AG04450 (cell line): ENCODE data around the gene FAM162B. TPM values are rescaled to one million over a fixed set of nuclear protein-coding genes. Genes with fewer than 3 reads are reported as not detected.

ENCODE experiments used
- CTCF ChIA-PET: fragments of 300-600, 350-600 bp; formaldehyde crosslinking; extraction: SDS; loops from one replicate; lab custom pipeline; 2022; ENCODE audit warnings: antibody characterized with exemption, inconsistent platforms; lab: Charles Lee
- POLR2A ChIA-PET: fragments of 350-600 bp; formaldehyde crosslinking; extraction: SDS; loops from one replicate; lab custom pipeline; 2021; ENCODE audit warnings: antibody characterized with exemption, inconsistent platforms; lab: Yijun Ruan, JAX
- DNase-seq: peaks from one replicate; pipeline ENCODE4 v3.0.0-alpha.2; 2011; ENCODE audit warnings: low read depth, low spot score
- H3K27ac ChIP-seq: one replicate; pipeline ENCODE4 v1.5.1; 2012; ENCODE audit warnings: low read depth, low read length, control low read depth
- H3K27me3 ChIP-seq: one replicate; pipeline ENCODE4 v1.6.0; 2012; ENCODE audit warnings: low read length; ENCODE audit not compliant: control insufficient read depth, insufficient read depth
- H3K4me3 ChIP-seq: 2 replicates; pipeline ENCODE4 v1.5.1; 2011; ENCODE audit warnings: mild to moderate bottlenecking, low read depth, low read length, control low read depth
- H3K9me3 ChIP-seq: 2 replicates; pipeline ENCODE4 v1.5.1; 2012; ENCODE audit warnings: low read length; ENCODE audit not compliant: control insufficient read depth, insufficient read depth
- CTCF ChIP-seq: IDR thresholded peaks from 2 replicates; pipeline ENCODE4 v1.5.1; 2011; ENCODE audit warnings: low read depth, low read length, control low read depth, inconsistent platforms
- polyA plus RNA-seq: library from polyadenylated mRNA; depleted of rRNA; stranded (reverse); fragments of >200 nt; gene quantifications from 2 replicates; pipeline ENCODE4 v1.2.3, GENCODE V29; 2011

FAM162B gene
- polyA plus RNA-seq, 1 experiment, result 10.9 TPM

DNA sequence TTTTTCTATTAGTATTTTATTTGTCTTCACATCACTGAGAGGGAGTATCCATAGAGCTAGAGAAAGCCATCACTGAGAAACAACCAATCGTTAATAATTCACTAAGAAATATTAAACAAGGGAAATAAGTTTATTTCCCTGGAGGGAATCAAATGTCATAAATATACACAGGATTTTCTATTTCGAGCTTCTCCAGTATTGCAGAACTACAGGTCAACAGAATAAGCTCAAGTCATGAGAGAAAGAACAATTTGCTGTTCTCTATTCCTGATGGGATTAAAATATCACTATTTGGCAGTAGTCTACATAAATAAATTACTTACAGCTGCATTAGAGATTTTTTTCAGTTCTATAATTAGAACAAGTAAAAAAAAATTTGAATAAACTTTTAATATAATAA lies 2.2 kb upstream of the FAM162B start:
- no peaks in the 10 kb centered on the region; the same call in 1 of the 2 replicates for H3K9me3 ChIP-seq
- H3K27me3 ChIP-seq, result no peaks in the 10 kb centered on the region
- CTCF ChIA-PET, result interaction anchor here (1.4 to 3.7 kb wide), 3 partner anchors 11 to 205 kb away, joined by 3 to 21 read pairs (median 6); no protein-coding TSS in a partner anchor
- no peak overlapping the region for H3K27ac ChIP-seq
- POLR2A ChIA-PET, result no interaction called here
- H3K4me3 ChIP-seq, result no peak overlapping the region
- TF ChIP-seq CTCF, result no peak
- DNase-seq, result no peak

DNA sequence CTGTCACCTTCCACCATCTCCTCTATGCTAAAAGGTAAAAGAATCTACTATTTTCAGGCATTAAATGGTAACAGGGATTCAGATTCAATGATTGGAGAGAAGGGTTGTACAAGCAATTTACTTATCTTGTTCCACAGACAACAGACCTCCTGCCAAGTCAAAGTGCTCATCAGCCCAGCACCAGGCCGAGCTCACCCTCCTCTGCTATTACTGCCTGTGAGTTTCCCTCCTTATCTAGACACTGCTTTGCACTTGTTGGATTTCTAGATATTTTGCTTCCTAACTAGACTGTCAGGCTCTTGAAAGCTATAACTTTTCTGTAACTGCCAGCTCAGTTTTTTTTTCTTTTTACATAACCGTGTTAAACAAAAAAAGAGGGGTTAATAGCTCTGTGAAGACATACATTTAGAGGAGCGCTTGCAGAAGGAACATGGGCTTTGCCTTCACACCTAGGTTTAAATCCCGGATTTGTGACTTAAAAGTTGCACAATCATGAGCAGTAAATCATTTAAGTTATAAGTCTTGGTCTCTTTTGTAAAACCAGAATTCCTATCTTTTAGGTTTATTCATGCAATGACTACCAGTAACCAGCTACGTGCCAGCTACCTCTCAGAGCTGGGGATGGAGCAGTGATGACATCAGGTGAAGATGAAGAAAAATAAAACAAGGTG lies 1.1 kb upstream of the FAM162B start:
- TF ChIP-seq CTCF, result no peak
- no peaks in the 10 kb centered on the region for H3K27me3 ChIP-seq
- no peak overlapping the region for H3K4me3 ChIP-seq
- no peak for DNase-seq
- no peaks in the 10 kb centered on the region; the same call in 1 of the 2 replicates for H3K9me3 ChIP-seq
- H3K27ac ChIP-seq, result no peak overlapping the region
- ChIA-PET CTCF (interaction anchor here (1.4 to 3.7 kb wide), 3 partner anchors 12 to 206 kb away, joined by 3 to 21 read pairs (median 6); no protein-coding TSS in a partner anchor), POLR2A (no interaction called here)

- ChIA-PET CTCF (interaction anchor here (0.6 kb wide), 1 partner anchor 790 kb away, joined by 4 read pairs; no protein-coding TSS in a partner anchor), POLR2A (no interaction called here)
- Histone ChIP-seq H3K9me3 (no peaks in the 10 kb centered on the region; the same call in 1 of the 2 replicates), H3K4me3 (peak overlapping the region; percentile 63), H3K27ac (peak overlapping the region; percentile 24), H3K27me3 (no peaks in the 10 kb centered on the region)
- TF ChIP-seq CTCF, result no peak; the same call in 1 of the 2 replicates
- no peak for DNase-seq
Observed at GRCh38 chr6:116764629-116764960, 924 bp downstream of the FAM162B start.

- no peak for DNase-seq
- POLR2A ChIA-PET, result no interaction called here
Observed at GRCh38 chr6:116763906-116764628, 1.5 kb downstream of the FAM162B start.

More at GRCh38 chr6:116763906-116764628, 1.5 kb downstream of the FAM162B start:
- Histone ChIP-seq H3K9me3 (no peaks in the 10 kb centered on the region; the same call in 1 of the 2 replicates), H3K4me3 (peak overlapping the region; percentile 63), H3K27ac (no peak overlapping the region), H3K27me3 (no peaks in the 10 kb centered on the region)
- CTCF ChIA-PET, result interaction anchor here (0.7 to 1.2 kb wide), 4 partner anchors 83 to 546 kb away, joined by 3 to 5 read pairs (median 4); partner anchors contain the start of gene RSPH4A
- TF ChIP-seq CTCF, result 0 out of 2 replicates have a peak, but pooled peaks have one; percentile 33
